Breast epithelium (tissue), 3 donors: ENCODE measurements around the gene CEACAM5.

Experiments used
- CTCF ChIP-seq, 3 donors: fragments of 450-650 bp; IDR thresholded peaks; one replicate each; pipeline ENCODE4 v1.5.1; 2016 to 2017; ENCODE audit warnings: antibody characterized with exemption in 3 of 3, mild to moderate bottlenecking in 3 of 3, moderate library complexity in 3 of 3
- POLR2A ChIP-seq: fragments of 450-650 bp; IDR thresholded peaks from one replicate; pipeline ENCODE4 v1.6.1; 2016; ENCODE audit warnings: antibody characterized with exemption, mild to moderate bottlenecking, moderate library complexity
- POLR2AphosphoS5 ChIP-seq, 3 donors: sonication (generic); formaldehyde crosslinking; IDR thresholded peaks; one replicate each; pipeline ENCODE4 v1.6.1; 2017; ENCODE audit warnings: antibody characterized with exemption in 3 of 3

- TF ChIP-seq CTCF (IDR thresholded peaks at IDR 0.05) (no peak), POLR2A (no peak), POLR2AphosphoS5 (IDR thresholded peaks at IDR 0.05) (no peak)
Measured at GRCh38 chr19:41698746-41699230, 9.6 kb upstream of the CEACAM5 start.
